ENCODE measurements around the gene TLCD1.

Gene TLCD1

DNA sequence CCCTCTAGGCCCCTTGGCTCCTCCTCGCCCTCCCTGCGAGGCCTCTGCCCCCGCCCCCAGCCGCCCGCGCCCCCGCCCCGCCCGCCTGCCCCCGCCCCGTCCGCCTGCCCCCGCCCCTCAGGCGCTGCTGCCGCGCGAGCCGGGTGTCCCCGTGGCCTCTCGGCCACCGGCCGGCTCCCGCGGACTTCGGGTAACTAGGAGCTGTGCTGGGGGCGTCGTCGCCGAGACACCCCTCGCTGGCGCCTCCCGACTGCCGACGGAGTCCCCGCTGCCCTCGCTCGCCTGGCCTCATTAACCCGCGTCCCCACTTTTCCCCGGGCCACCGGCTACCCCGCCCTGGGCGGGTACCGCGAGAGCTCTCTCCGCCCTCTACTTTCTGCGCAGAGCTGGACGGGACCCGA lies at the start of gene TLCD1:
Gene TLCD1 (minus strand): TSS at position 8 of the 401 bp plus-strand sequence. CDS start 136 bp downstream, outside the sequence.
- DNase-seq, result peak; percentile 87

DNA sequence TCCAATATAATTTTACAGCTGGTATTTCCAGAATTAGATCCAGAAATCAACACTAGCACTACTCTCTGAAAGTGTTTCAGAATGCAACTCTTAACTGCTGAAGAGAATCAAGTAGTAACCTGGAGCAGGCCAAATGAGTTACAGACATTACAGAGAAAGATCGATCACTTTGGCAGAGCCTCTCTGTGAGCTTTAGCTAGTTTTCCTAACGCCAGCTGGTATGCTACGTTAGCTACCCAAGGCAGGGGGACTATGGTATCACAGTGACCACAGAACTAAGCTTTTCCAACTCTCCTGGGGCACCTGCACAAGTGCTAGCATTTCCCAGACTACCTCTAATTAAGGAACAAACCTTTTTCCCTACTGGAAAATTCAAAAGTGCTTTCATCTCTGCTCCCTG lies 48.2 kb upstream of the TLCD1 start:
- DNase-seq, result no peak

- DNase-seq, result no peak
Observed at GRCh38 chr17:28773736-28774135, 47.7 kb upstream of the TLCD1 start.

DNA sequence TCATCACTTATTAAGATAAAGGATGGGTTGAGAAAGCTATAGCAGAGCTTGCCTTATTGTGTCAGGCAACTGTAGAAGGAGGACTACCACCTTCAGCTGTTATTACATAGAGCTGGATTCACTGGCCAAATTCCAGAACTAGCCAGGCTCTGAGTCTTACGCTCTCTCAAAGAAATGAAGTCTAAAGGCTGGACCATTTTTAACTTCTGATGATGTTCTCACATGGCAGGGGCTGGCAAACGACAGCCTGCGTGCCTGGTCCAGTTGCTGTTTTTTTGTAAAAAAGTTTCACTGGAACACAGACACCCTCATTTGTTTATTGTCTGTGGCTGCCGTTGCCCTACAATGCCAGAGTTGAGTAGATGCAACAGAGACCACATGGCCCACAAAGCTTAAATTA lies 39.0 kb upstream of the TLCD1 start:
- DNase-seq, result no peak

GRCh38 chr17:28763804-28764266 lies 37.8 kb upstream of the TLCD1 start:
- DNase-seq, result peak; percentile 95

DNA sequence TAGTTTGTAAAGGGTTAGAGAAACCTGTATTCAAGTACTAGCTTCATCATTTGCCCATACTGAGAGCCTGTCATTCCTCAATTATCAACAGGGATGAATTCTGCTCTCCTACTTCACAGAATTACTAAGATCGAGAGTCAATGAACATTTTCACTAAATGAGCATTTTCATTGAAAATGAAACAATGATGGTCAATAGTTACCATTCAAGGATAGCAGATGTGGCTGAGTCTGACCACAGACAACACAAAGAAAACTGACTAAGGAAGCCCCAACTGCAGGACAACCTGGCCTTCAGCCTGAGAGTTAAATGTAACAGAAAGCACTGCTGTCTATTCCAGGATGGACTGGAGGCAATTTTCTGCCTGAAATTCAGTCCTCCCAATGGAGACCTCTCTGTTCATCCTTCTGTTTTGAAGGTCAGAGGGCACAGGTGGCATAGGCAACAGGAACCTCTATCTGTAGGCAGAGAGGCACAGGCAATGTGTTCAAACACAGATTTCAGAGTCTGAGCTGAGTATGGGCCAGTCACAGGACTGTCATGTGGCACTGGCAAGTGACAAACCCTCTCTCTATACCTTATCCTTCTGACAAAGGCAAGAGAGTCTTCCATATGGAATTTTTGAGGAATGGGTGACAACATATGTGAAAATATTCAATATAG lies 37.2 kb upstream of the TLCD1 start:
- DNase-seq, result no peak

DNA sequence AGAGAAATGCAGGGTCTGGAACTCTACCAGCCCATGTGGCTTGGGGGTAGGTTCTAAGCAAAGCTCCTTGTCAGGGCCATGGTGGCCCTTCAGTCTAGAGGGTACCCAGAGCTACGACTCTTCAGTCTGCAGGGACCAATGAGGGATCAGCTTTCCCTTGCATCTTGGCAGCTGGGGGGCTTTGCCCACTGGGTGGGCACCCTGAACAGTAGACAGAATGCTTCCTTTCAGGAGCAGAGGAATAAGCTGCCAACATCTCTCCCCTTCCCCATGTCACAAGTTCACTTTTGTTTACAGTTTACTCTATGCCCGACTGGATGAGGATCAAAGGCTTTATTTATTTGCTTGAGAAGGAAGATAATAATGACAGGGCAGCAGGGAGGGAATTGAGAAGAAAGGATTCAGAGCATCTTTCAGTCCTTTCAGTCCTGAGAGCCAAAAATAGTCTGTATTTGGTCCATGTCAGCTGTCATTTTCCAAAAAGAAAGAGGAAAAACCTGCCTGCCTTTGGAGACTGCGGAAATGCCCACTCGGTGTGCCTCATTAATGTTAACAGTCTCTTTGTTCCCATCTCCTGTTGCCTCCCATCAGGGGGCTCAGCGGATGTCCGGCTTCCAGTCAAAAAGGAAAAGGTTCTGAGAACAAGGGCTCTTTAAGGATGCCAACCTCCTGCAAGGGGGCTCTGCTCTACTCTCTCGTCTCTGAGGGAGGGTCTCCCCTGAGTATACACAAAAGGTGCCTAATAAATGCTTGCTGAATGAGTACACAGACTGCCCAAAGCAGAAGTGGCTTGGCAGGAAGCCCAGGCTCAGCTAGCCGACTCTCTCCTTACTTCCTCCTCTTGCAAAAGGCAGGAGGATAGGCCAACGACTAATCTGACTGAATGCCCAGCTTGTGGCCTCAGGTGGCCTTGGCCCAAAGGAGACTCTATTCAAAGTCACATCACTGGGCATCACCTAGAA lies 34.8 kb upstream of the TLCD1 start:
- peak; percentile 69 for DNase-seq

GRCh38 chr17:28759256-28759865 lies 33.3 kb upstream of the TLCD1 start:
- DNase-seq, result no peak

DNA sequence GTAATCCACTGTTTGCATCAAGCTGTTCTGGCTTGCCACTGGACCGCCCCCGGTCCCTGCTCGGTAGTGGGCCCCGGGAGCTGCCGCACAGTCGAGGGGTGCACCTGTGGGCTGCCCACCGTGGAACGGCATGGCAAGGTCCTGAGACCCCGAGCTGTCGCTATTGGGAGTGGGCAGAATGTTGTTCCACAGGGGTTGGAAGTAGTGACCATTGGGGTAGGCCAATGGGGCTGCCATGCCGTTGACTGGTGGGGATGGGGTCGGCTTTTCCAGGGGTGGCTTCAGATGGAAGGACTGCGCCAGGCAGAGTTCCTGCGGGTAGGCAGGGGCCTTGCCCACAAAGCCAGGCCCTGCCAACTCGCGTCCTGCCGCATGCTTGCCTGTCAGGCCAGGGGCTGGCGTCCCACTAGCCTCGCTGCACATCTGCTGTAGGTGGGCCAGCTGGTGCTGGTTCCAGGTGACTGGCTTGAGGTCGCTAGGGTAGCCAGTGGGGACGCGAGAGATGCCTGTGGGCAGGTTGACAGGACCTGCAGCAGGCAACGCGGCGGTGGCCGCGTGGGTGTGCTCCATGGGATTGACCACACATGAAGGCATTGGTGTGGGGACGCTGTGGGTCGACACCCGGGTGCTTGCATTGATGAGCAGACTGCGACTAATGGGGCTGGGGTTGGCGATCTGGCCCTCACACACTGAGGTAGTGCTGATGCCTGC lies 32.5 kb upstream of the TLCD1 start:
- DNase-seq, result no peak

GRCh38 chr17:28756049-28756804 lies 30.2 kb upstream of the TLCD1 start:
- no peak for DNase-seq

DNA sequence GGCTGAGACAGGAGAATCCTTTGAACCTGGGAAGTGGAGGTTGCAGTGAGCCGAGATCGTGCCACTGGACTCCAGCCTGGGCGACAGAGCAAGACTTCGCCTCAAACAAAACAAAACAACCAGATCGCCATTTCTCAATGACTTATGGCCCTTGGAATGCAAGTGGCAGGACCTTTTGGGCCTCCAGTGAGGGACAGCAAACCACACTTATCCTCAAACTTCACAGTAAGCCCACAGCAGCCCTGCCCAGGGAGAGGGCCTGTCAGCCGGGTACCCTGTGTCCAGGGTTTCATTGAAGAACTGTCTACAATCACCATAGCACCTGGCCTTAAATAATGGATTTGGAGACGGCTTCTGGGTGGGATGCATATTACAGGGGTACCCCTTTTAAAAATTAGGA lies 29.5 kb upstream of the TLCD1 start:
- no peak for DNase-seq

DNA sequence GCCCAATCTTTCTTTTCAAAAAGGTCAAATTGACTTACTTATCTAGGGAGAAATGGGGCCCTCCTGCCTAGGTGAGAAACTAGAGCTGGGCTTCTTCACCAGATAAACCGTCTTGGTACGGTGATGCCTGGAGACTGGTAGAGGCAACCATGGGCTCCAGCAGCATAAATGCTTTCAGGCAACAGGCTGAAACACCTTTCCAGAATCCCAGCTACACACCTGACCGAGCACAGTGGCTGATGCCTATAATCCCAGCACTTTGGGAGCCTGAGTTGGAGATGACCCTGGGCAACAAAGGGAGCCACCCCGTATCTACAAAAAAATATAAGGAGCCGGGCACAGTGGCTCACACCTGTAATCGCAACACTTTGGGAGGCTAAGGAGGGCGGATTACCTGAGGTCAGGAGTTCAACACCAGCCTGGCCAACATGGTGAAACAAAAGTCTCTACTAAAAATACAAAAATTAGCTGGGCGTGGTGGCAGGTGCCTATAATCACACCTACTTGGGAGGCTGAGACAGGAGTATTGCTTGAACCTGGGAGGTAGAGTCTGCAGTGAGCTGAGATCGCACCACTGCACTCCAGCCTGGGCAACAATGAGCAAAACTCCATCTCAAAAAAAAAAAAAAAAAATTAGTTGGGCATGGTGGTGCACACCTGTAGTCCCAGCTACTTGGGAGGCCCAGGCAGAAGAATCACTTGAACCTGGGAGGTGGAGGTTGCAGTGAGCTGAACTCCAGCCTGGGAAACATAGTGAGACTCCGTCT lies 25.8 kb upstream of the TLCD1 start:
- DNase-seq, result no peak

GRCh38 chr17:28750178-28751047 lies 24.4 kb upstream of the TLCD1 start:
- peak; percentile 97 for DNase-seq

GRCh38 chr17:28749516-28750177 lies 23.6 kb upstream of the TLCD1 start:
- DNase-seq, result no peak

GRCh38 chr17:28748852-28749515 lies 23.0 kb upstream of the TLCD1 start:
- DNase-seq, result no peak

- DNase-seq, result no peak
Observed at GRCh38 chr17:28747801-28748750, 22.0 kb upstream of the TLCD1 start.

DNA sequence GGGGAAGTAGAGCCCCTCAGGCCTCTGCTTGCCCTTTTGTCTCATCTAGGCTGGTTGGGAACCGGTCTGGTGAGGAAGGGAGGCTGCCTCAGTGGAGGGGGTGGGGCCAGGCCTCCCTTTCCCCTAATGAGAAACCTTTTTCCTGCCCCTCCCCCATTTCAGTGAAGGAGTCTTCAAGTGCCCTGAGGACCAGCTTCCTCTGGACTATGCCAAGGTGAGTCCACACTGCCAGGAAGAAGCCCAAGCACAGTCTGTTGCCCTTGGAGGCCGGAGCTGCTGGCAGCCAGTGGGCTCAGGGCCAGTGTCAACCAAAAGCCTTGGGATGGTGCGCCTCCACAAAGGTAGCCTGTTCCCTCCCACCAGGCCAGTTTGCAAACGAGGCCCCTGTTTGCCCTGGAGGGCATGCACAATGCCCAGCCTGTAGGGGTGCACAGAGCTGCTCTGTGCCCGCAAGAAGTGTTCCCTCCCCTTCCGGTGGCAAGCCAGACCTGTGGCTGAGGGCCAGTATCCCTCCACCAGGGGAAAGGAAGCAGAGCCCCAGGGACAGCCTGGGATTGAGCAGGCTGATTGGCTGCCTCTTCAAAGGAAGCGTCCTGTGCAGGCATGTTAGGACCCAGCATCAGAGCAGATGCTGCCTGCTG lies 21.1 kb upstream of the TLCD1 start:
- no peak for DNase-seq

All from hematopoietic multipotent progenitor cell treated with erythropoietin and hydrocortisone succinate and interleukin-3 and kit ligand, for 6 days (in vitro differentiated cells).